CD14-positive monocyte (primary cell): Measurements from ENCODE around the gene BTAF1. TPM values are rescaled to one million over a fixed set of nuclear protein-coding genes. Genes with fewer than 3 reads are reported as not detected.

Experiments
- DNase-seq, 3 donors: peaks; one replicate each; pipeline ENCODE4 v3.0.0-alpha.2; 2011 to 2022
- H2AFZ ChIP-seq: 2 replicates; pipeline ENCODE4 v1.6.0; 2012; ENCODE audit warnings: mild to moderate bottlenecking, low read depth, low read length, inconsistent platforms; ENCODE audit not compliant: insufficient read depth, poor library complexity, severe bottlenecking
- H3K27ac ChIP-seq, 2 donors: 1 replicate in 1 of 2; 2 replicates in 1 of 2; pipeline ENCODE4 v1.5.1; 2012 to 2013; ENCODE audit warnings: low read length in 2 of 2, control low read depth in 1 of 2, inconsistent platforms in 1 of 2, low read depth in 1 of 2, mild to moderate bottlenecking in 1 of 2
- H3K27me3 ChIP-seq, 2 donors: one replicate each; pipeline versions ENCODE4 v1.6.0 to v1.6.1; 2011 to 2013; ENCODE audit warnings: low read length in 2 of 2; ENCODE audit not compliant: control insufficient read depth in 2 of 2, insufficient read depth in 2 of 2
- H3K36me3 ChIP-seq, 2 donors: replicated peaks in 1 of 2; 1 replicate in 1 of 2; 2 replicates in 1 of 2; pipeline versions ENCODE4 v1.5.1 to v1.6.1; 2012 to 2013; ENCODE audit warnings: low read length in 2 of 2, control low read depth in 1 of 2, inconsistent platforms in 1 of 2, mild to moderate bottlenecking in 1 of 2; ENCODE audit not compliant: insufficient read depth in 2 of 2, control insufficient read depth in 1 of 2
- H3K4me1 ChIP-seq, 2 donors: 1 replicate in 1 of 2; 2 replicates in 1 of 2; pipeline versions ENCODE4 v1.5.1 to v1.6.1; 2012 to 2013; ENCODE audit warnings: low read length in 2 of 2, control low read depth in 1 of 2, inconsistent platforms in 1 of 2, mild to moderate bottlenecking in 1 of 2, moderate library complexity in 1 of 2; ENCODE audit not compliant: insufficient read depth in 2 of 2, control insufficient read depth in 1 of 2
- H3K4me2 ChIP-seq: replicated peaks from 2 replicates; pipeline ENCODE3; 2012; ENCODE audit warnings: low read length, moderate library complexity, mild to moderate bottlenecking; ENCODE audit not compliant: poor library complexity, severe bottlenecking; ENCODE audit errors: extremely low read depth
- H3K4me3 ChIP-seq, 3 experiments: fragments of 200-600 bp in 1 of 3; sonication (generic) in 1 of 3; replicated peaks in 1 of 3; 1 replicate in 2 of 3; 2 replicates in 1 of 3; pipeline ENCODE4 v1.5.1; 2011 to 2013; ENCODE audit warnings: low read length in 3 of 3, mild to moderate bottlenecking in 3 of 3, control low read depth in 2 of 3, low read depth in 2 of 3, inconsistent platforms in 1 of 3, moderate library complexity in 1 of 3
- H3K79me2 ChIP-seq: 2 replicates; pipeline ENCODE4 v1.6.0; 2012; ENCODE audit warnings: mild to moderate bottlenecking, control low read depth, inconsistent platforms, low read length, moderate library complexity; ENCODE audit not compliant: insufficient read depth
- H3K9ac ChIP-seq: 2 replicates; pipeline ENCODE4 v1.6.0; 2017; ENCODE audit warnings: low read length, mild to moderate bottlenecking; ENCODE audit not compliant: insufficient read depth, poor library complexity, severe bottlenecking
- H3K9me3 ChIP-seq, 2 donors: replicated peaks in 1 of 2; 1 replicate in 1 of 2; 2 replicates in 1 of 2; pipeline versions ENCODE4 v1.5.1 to v1.6.1; 2012 to 2013; ENCODE audit warnings: low read length in 2 of 2, control low read depth in 1 of 2; ENCODE audit not compliant: control insufficient read depth in 1 of 2, insufficient read depth in 1 of 2
- H4K20me1 ChIP-seq: 2 replicates; pipeline ENCODE4 v1.6.0; 2012; ENCODE audit warnings: mild to moderate bottlenecking, low read length, control low read depth, moderate library complexity; ENCODE audit not compliant: insufficient read depth
- H3K27ac Mint-ChIP-seq, 7 donors: one replicate each; pipeline ENCODE4 v1.8.0; 2020; ENCODE audit warnings: mild to moderate bottlenecking in 7 of 7, mixed read lengths in 7 of 7, moderate library complexity in 6 of 7, inconsistent platforms in 2 of 7
- H3K27me3 Mint-ChIP-seq, 3 donors: one replicate each; pipeline ENCODE4 v1.8.0; 2021 to 2022; ENCODE audit warnings: low read depth in 3 of 3, mild to moderate bottlenecking in 3 of 3, mixed read lengths in 3 of 3, moderate library complexity in 3 of 3, inconsistent platforms in 1 of 3
- H3K36me3 Mint-ChIP-seq, 2 donors: one replicate each; pipeline ENCODE4 v1.8.0; 2020; ENCODE audit warnings: mixed read lengths in 2 of 2, inconsistent platforms in 1 of 2, mild to moderate bottlenecking in 1 of 2
- H3K4me1 Mint-ChIP-seq: one replicate; pipeline ENCODE4 v1.8.0; 2020; ENCODE audit warnings: mild to moderate bottlenecking, mixed read lengths
- H3K4me3 Mint-ChIP-seq, 2 donors: one replicate each; pipeline ENCODE4 v1.8.0; 2020; ENCODE audit warnings: mild to moderate bottlenecking in 2 of 2, mixed read lengths in 2 of 2, moderate library complexity in 1 of 2
- H3K9me3 Mint-ChIP-seq, 7 donors: one replicate each; pipeline ENCODE4 v1.8.0; 2020 to 2022; ENCODE audit warnings: mixed read lengths in 7 of 7, mild to moderate bottlenecking in 6 of 7, moderate library complexity in 6 of 7, inconsistent platforms in 2 of 7
- WGBS: methylation state at CpG from one replicate; pipeline ENCODE4 v1.1.5; 2013; ENCODE audit warnings: missing lambda C conversion rate; ENCODE audit not compliant: insufficient coverage; 5-methylcytosine and 5-hydroxymethylcytosine counted together
- intact Hi-C, 2 donors: fragments of 100-400 bp; cut with micrococcal nuclease; formaldehyde crosslinking; loops; one replicate each; pipeline versions ENCODE4 v1.15.0 to v1.15.1; 2023
- polyA plus RNA-seq, 3 donors: library from polyadenylated mRNA; depleted of rRNA in 1 of 3; unstranded in 2 of 3; stranded (reverse) in 1 of 3; fragments of 300-500 nt in 2 of 3; fragments of >200 nt in 1 of 3; fragmentation: Illumina TruSeq in 2 of 3; gene quantifications; 1 replicate in 2 of 3; 2 replicates in 1 of 3; pipeline ENCODE4 v1.2.3, GENCODE V29; 2012 to 2021
- TF ChIP-seq, protein P1 (sequence below): fragments of 200-600 bp; IDR thresholded peaks from one replicate; pipeline ENCODE4 v1.8.0; 2022; ENCODE audit warnings: antibody characterized with exemption, mild to moderate bottlenecking

BTAF1 gene
- polyA plus RNA-seq, 3 donors: 3.7 to 59.8 (median 5.1) TPM

DNA sequence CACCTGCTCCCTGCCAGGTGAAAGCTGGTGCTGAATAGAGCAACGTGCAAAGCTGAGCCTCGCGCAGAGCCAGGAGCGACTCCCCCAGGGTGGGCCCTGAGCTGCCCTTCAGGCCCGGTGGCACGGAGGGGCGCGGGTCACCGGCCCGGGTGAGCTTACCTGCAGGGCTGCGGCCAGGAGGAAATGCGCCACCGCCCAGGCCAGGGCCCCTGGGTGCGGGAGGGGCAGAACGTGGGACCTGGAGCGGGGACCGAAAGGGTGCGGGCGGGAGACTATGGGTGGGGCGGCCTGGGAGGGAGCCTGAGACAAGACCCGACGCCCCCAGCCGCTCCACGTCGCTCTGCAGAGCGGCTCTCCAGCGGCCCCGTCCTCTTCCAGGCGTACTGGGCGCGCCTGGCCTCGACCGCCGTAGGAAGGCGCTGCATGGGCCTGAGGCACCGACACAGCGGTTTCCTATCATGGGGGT lies 122.1 kb downstream of the BTAF1 start:
- Histone ChIP-seq H3K9me3 (no peaks in the 10 kb centered on the region), H3K79me2 (no peaks in the 10 kb centered on the region), H3K27me3 (no peaks in the 10 kb centered on the region), H3K4me1 (peaks cover 0 to 4% of the 10 kb centered on the region in 2 donors), H2AFZ (no peak overlapping the region), H3K4me3 (no peak overlapping the region), H3K36me3 (no peaks in the 10 kb centered on the region), H4K20me1 (no peaks in the 10 kb centered on the region), H3K9ac (no peak overlapping the region), H3K4me2 (no peak overlapping the region), H3K27ac (no peak overlapping the region)
- H3K27me3 Mint-ChIP-seq: no peaks in the 10 kb centered on the region
- no peak for DNase-seq
- H3K4me1 Mint-ChIP-seq: peaks cover 13% of the 10 kb centered on the region
- TF ChIP-seq, protein P1, sequence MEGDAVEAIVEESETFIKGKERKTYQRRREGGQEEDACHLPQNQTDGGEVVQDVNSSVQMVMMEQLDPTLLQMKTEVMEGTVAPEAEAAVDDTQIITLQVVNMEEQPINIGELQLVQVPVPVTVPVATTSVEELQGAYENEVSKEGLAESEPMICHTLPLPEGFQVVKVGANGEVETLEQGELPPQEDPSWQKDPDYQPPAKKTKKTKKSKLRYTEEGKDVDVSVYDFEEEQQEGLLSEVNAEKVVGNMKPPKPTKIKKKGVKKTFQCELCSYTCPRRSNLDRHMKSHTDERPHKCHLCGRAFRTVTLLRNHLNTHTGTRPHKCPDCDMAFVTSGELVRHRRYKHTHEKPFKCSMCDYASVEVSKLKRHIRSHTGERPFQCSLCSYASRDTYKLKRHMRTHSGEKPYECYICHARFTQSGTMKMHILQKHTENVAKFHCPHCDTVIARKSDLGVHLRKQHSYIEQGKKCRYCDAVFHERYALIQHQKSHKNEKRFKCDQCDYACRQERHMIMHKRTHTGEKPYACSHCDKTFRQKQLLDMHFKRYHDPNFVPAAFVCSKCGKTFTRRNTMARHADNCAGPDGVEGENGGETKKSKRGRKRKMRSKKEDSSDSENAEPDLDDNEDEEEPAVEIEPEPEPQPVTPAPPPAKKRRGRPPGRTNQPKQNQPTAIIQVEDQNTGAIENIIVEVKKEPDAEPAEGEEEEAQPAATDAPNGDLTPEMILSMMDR: no peak
- H3K36me3 Mint-ChIP-seq: peaks cover 21 to 24% of the 10 kb centered on the region in 2 donors
- no peak overlapping the region for H3K4me3 Mint-ChIP-seq
- 73% methylated on average over 36 of the region's 37 CpGs for WGBS
- peaks cover 0 to 4% (median 0%) of the 10 kb centered on the region in 7 donors for H3K9me3 Mint-ChIP-seq
- no peak overlapping the region for H3K27ac Mint-ChIP-seq
- intact Hi-C loops: no loop called here

DNA sequence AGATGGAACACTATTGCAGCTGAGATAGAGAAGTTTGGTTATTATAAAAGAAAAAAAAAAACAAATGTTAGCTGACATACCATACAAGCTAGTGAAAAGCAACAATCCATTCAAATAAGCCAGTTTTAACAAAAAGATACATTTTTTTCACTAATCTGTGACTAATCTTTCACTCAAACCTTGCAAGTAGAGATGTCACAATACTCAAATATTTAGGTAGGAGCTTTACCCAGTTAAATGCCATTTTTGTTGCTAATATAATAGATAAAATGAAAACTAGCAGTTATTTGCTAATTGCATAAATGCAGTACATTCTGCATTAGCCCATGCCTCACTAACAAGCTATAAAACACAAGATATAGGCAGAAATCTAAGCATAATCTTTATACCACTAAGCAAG lies 123.6 kb downstream of the BTAF1 start:
- H2AFZ ChIP-seq: no peak overlapping the region
- H3K4me1 ChIP-seq: peaks cover 0 to 4% of the 10 kb centered on the region in 2 donors
- no peaks in the 10 kb centered on the region for H3K27me3 ChIP-seq
- TF ChIP-seq, protein P1: no peak
- H3K27ac Mint-ChIP-seq: no peak overlapping the region
- H3K27ac ChIP-seq: no peak overlapping the region
- peaks cover 29 to 35% of the 10 kb centered on the region in 2 donors for H3K36me3 Mint-ChIP-seq
- no peaks in the 10 kb centered on the region for H3K9me3 ChIP-seq
- no peaks in the 10 kb centered on the region for H4K20me1 ChIP-seq
- H3K4me1 Mint-ChIP-seq: peaks cover 9% of the 10 kb centered on the region
- no peak overlapping the region for H3K4me3 ChIP-seq
- no peak for DNase-seq
- H3K9ac ChIP-seq: no peak overlapping the region
- H3K36me3 ChIP-seq: peaks cover 7 to 11% of the 10 kb centered on the region in 2 donors
- H3K9me3 Mint-ChIP-seq: peaks cover 0 to 4% (median 0%) of the 10 kb centered on the region in 7 donors
- H3K4me2 ChIP-seq: no peak overlapping the region
- H3K27me3 Mint-ChIP-seq: no peaks in the 10 kb centered on the region
- H3K79me2 ChIP-seq: no peaks in the 10 kb centered on the region
- no peak overlapping the region for H3K4me3 Mint-ChIP-seq
- intact Hi-C loops: no loop called here
